GM04504 (cell line): ENCODE results near the gene SIAH2.
A peak's percentile ranks its signal among the peaks of the same experiment; 100 is the strongest.

Experiments
- DNase-seq: peaks from one replicate; pipeline ENCODE4 v3.0.0-alpha.2; 2012; ENCODE audit warnings: low read depth

The SIAH2 gene

DNA sequence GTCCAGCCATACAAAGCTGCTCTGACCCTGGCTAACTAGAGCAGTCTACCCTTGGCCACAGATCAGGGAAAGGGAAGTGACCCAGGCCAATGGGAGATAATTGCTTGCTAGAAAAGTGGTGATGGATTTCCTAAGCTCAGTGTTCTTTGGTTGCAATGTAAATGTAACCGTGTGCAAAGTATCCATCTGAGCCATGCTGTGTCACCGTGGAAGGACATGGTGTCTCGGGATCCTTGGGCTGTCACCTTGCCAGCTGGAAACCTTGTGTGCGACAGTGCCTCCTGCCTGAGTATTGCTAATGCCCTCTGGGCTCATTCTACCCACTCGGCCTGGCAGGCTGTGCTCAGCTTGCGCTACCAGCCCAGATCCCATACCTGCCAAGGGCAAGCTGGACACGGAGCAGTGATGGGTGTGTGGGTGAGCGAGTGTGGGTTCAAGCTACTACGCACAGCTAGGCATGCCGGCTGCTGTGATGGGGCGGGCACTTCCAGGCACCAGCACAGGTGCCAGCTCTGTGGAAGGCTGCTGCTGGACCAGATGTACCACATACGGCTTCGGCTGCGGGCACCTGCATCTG lies 10.7 kb upstream of the SIAH2 start:
- no peak for DNase-seq

DNA sequence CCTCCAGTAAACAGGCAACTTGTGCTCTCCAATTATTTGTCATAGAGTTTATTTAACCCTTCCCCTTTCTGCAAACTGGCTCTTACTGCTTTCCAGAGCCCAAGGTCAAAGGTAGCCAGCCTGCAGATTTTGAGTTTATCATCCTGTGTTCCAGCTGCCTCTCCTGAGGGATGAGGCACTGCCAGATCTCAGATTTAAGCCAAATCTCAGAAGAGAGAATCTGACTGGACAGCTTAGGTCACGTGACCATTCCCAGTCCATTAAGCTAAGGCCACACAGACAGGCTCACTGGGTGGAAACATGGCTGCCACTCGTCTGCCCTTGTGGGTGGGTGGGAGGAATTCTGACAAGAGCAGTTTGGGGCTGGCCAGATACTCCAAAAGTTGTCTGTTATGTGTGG lies 8.6 kb upstream of the SIAH2 start:
- DNase-seq, result no peak

DNA sequence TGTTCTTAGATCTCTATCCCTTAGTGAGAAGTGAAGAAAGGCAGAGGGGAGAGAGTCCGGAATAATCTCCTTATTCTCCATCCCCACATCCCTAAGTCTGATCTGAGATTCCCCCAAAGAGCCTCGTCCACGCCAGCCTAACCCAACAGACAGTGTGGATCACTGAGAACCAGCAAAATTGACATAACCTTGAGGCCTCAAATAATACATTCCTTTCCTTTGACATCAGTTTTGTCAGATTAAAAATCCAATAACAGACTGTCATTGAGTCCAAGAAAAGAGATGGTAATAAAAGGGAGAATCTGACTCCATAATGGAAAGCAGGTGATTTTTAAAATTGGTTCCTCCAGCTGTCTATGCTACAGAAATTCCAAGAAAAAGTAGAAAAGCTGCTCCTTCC lies 7.7 kb upstream of the SIAH2 start:
- DNase-seq, result no peak

GRCh38 chr3:150766742-150767141 lies 3.8 kb upstream of the SIAH2 start:
- DNase-seq, result no peak

DNA sequence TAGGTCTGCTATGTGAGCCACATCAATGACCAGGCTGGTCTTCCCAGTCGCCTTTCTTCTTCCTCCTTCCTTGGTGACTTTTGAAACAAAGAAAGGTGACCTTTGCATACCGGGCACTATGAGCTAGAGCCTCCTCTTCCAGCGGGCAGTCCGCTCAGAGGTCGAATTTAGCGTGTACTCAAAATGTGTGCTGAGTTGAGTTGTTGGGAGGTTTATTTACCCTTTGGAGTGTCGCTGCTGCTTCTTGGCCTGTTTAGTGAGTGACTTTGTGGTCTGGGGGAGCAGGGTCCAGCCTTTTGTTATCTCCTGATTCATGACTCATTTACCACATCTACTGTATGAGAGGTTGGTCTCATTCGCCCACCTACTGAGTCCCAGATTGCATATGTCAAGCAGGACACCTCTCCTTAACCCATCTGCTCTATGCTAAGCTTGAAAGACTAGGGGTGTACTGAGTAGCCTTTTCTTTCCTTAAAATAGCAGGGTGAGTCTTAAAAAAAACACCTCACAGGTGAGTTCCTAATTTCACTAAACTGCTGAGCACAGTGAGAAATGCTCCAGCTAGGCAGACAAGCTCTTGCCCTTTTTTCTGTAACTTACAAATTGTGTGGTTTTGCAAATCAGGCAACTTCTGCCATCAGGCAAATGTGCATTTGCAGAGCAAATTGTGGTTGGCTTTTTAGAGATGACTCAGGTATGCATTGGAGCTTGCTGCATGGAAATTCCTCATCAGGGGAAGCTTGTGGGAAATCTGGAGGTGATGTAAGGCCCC lies 3.2 kb upstream of the SIAH2 start:
- no peak for DNase-seq

DNA sequence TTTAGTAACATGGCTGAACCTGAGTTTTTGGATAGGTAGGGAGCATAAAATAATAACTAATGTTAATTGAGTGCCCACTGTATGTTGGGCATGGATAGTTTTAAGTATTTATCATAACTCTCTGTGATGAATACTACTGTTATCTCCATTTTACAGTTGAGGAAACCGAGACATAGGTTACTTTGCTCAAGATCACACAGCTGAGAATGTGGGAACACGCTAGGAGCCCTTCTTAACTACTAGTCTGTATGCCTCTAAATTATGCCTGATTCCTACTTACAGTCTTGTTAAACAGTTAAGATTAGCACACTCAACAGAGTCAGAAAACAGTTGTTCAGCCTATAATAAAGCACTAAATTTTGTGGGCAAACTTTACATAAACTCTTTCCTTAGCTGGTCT lies 2.0 kb upstream of the SIAH2 start:
- no peak for DNase-seq

GRCh38 chr3:150764566-150764965 lies 1.6 kb upstream of the SIAH2 start:
- no peak for DNase-seq

GRCh38 chr3:150763841-150764483 lies 993 bp upstream of the SIAH2 start:
- DNase-seq, result peak; percentile 38

GRCh38 chr3:150762662-150763121 lies 277 bp downstream of the SIAH2 start:
- DNase-seq, result no peak

DNA sequence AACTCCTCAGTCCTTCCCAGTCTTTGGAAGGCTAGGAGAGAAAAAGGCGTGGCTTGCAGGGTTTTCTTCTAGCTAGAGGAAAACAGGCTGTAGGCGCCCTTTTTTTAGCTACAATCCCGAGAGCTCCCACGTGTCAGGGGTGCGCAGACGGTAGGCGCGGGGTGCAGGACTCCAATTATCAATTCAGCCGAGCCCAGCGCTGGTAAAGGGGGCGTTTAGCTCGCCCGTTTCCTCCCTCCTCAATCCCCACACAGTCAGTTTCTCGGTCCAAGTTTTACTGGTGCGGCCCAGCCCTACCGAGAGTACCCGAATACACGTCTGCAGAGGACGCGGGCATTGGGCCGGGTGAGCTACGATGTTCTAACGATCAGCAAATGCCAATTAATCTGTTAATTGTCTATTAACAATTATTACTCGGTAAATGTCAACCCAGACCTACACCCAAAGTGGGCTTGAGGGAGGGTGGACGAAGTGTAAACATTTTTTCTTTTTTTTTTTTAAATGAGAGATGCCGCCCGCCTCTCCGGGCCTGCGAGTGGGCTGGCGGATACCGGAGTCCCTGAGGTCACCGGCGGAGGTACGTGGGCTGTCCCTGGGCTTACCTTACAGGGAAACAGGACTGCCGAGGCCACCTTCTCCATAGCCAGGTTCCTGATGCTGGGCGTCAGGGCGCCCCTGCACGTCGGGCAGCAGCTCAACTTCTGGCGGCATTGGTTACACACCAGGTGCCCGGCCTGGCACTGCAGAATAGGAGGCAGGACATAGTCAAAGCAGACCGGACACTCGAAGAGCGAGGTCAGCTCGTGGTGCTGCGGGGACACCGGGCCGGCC lies 923 bp downstream of the SIAH2 start:
- DNase-seq, result no peak

DNA sequence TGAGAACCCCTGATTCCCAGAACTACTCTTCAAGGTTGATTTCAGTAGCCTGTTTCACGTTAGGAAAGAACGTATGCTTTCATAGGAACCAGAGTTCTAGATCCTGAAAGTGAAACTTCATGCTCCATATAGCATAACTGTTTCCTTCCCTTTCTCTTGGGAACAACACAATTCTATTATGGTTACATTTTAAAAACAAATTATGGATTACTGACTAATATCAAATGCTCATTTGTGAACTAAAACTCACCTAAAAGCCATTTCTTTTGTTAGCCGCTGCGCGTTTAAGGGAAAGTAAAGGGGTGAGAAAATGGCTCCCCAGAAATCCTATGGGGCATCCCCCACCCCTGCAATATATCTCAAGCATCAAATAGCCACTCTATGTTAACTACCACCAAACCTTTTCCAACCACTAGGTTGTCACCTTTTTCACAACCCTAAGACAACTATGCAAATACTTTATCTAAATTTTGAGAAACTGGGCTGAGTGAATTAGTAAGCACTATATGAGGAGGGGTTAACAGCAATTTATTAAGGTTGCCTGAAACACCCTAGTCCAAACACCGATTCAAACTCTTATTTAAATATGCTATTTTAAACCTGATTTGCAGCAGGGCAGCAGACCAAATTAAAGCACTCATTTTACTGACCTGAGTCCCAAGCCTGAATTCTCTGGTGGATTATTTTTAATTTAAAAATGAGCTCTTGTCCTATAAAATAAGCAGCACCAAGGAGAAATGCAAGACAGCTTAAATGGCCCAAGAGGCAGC lies 2.4 kb downstream of the SIAH2 start:
- no peak for DNase-seq

GRCh38 chr3:150759947-150760346 lies 3.0 kb downstream of the SIAH2 start:
- DNase-seq, result no peak

- DNase-seq, result no peak
Measured at GRCh38 chr3:150759319-150759718, 3.6 kb downstream of the SIAH2 start.

DNA sequence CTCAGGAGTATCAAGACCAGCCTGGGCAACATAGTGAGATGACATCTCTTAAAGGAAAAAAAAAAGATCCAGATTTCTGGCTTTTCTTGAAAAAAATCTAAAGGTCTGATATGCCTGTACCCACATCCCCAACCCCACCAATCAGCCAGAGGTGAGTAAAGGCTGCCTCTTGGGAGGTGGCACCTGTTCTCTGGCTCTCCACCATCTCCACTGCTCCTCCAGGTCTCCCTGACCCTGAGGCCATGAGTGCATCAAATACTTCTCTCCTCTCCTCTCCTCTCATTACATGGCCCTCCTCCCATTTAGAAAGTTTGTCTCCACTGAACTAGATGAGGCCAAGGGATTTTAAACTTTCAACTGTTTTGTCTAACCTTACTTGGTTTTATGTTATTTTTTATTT lies 5.2 kb downstream of the SIAH2 start:
- no peak for DNase-seq

DNA sequence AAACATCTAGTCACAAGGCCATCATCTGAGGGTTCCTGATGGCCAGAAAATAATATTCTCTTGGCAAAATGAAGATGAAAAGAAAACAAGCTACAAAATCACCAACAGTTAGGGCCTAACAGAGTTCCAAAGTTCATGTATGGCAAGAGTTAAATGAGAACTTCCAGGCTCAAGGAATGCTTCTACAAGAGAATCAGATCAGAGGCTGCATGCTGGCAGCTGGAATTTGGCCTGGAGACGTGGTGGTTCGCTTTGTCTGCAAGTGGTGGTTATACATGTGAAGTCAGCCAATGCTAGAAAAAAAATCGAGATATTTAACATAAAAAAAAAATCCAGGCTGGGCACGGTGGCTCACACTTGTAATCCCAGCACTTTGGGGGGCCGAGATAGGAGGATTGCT lies 5.6 kb downstream of the SIAH2 start:
- no peak for DNase-seq

DNA sequence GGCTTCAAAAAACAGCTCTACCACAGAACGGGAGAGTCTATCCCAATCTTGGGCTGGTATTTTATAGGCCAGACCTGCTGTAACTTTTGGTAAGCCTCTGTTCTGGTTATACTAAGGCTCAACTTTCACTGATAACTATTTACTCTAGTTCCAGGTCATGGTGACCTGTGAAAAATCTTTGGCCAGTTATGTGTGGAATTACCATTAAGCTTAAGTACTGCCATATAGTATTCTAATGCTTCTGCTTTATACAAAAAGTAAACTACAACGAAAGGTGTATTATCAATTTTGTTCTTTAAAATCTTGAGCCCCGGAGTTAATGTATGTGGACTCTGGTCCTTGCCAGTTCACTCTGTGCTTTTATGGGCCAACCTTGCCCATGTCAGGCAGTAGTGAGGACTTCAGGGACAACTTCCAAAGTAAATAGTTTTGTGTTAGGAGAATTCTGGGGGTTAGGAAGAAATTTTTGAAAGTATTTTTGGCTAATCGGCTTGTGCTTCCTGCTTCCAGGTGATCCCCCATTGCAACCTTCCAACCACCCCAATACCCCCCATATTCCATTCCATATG lies 6.4 kb downstream of the SIAH2 start:
- no peak for DNase-seq

GRCh38 chr3:150755902-150756301 lies 7.1 kb downstream of the SIAH2 start:
- DNase-seq, result no peak

DNA sequence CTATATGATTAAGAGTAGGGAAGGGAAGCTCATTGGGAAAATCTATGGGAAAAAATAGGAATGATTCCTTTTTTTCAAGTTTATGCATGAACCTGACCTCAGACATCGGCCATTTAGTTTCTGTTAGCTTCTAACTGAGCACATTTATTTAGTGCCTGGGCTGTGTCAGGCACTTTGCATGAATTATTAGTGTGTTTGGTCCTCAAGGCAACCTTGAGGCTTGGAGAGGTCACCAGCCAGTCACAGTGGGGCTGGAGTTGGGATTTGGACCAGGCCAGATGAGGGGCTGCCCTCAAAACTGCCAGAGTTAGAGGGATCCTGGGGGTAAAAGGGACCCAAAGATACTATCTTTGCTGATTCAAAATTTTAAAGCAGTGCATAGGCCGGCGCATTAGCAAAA lies 8.1 kb downstream of the SIAH2 start:
- DNase-seq, result no peak

GRCh38 chr3:150751781-150752263 lies 11.1 kb downstream of the SIAH2 start:
- DNase-seq, result no peak

DNA sequence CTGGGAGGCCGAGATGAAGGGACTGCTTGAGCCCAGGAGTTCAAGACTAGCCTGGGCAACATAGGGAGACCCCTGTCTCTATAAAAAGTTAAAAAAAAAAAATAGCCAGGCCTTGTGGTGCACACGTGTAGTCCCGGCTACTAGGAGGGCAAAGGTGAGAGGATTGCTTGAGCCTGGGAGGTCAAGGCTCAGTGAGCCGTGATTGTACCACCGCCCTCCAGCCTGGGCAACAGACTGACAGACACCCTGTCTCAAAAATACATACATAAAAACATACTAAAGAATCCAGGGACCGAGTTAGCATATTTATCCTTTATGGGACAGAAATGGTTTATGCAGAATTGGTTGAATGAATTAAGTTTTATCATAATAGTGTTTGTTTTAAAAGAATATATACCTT lies 13.7 kb downstream of the SIAH2 start:
- DNase-seq, result no peak

GRCh38 chr3:150748684-150749047 lies 14.3 kb downstream of the SIAH2 start:
- no peak for DNase-seq
